HepG2 (cell line): ENCODE results near the gene OGT. TPM values are rescaled to one million over a fixed set of nuclear protein-coding genes. Genes with fewer than 3 reads are reported as not detected.
A peak's percentile ranks its signal among the peaks of the same experiment; 100 is the strongest.

Experiments used
- DNMT3B ChIP-seq: conservative IDR thresholded peaks from 2 replicates; pipeline ENCODE4 v1.6.1; 2016; ENCODE audit warnings: missing biosample characterization, control low read depth
- JUND ChIP-seq: sonication (generic); formaldehyde crosslinking; IDR thresholded peaks from 2 replicates; pipeline ENCODE4 v1.8.0; 2022; ENCODE audit warnings: mild to moderate bottlenecking, missing genetic modification reagents
- PTBP1 ChIP-seq: fragments of 200-400 bp; formaldehyde crosslinking; IDR thresholded peaks from 2 replicates; pipeline ENCODE4 v1.6.1; 2018; ENCODE audit warnings: low read length, low read depth; ENCODE audit not compliant: poor library complexity, severe bottlenecking
- SMAD3 ChIP-seq: sonication (generic); formaldehyde crosslinking; IDR thresholded peaks from 2 replicates; pipeline ENCODE4 v1.4.0; 2020; ENCODE audit warnings: missing genetic modification reagents
- TOE1 ChIP-seq: sonication (generic); formaldehyde crosslinking; IDR thresholded peaks from 2 replicates; pipeline ENCODE4 v1.4.0; 2020; ENCODE audit warnings: mild to moderate bottlenecking, missing genetic modification reagents
- TOPORS ChIP-seq: sonication (generic); formaldehyde crosslinking; IDR thresholded peaks from 2 replicates; pipeline ENCODE4 v1.8.0; 2023; ENCODE audit warnings: mild to moderate bottlenecking, missing genetic modification reagents
- ZBTB21 ChIP-seq: sonication (generic); formaldehyde crosslinking; IDR thresholded peaks from 2 replicates; pipeline ENCODE4 v1.4.0; 2020; ENCODE audit warnings: missing genetic modification reagents
- ZMAT5 ChIP-seq: sonication (generic); formaldehyde crosslinking; IDR thresholded peaks from 2 replicates; pipeline ENCODE4 v1.5.0; 2020; ENCODE audit warnings: mild to moderate bottlenecking, low read depth, missing genetic modification reagents, borderline replicate concordance
- ZMYM2 ChIP-seq: sonication (generic); formaldehyde crosslinking; IDR thresholded peaks from 2 replicates; pipeline ENCODE4 v1.8.0; 2022; ENCODE audit warnings: mild to moderate bottlenecking, missing genetic modification reagents
- ZNF414 ChIP-seq: sonication (generic); formaldehyde crosslinking; IDR thresholded peaks from 2 replicates; pipeline ENCODE4 v1.5.0; 2020; ENCODE audit warnings: missing genetic modification reagents
- ZNF501 ChIP-seq: sonication (generic); formaldehyde crosslinking; IDR thresholded peaks from 2 replicates; pipeline ENCODE4 v1.5.1; 2020; ENCODE audit warnings: mild to moderate bottlenecking, moderate library complexity, missing genetic modification reagents
- ZNF614 ChIP-seq: IDR thresholded peaks from 2 replicates; pipeline ENCODE4 v1.6.1; 2018; ENCODE audit warnings: missing biosample characterization, missing genetic modification reagents, inconsistent platforms, borderline replicate concordance
- ZNF746 ChIP-seq: sonication (generic); formaldehyde crosslinking; IDR thresholded peaks from 2 replicates; pipeline ENCODE4 v1.8.0; 2022; ENCODE audit warnings: mild to moderate bottlenecking, missing genetic modification reagents
- ZNF792 ChIP-seq: IDR thresholded peaks from 2 replicates; pipeline ENCODE4 v1.6.1; 2016
- ZNF83 ChIP-seq: sonication (generic); formaldehyde crosslinking; IDR thresholded peaks from 2 replicates; pipeline ENCODE4 v1.4.0; 2020; ENCODE audit warnings: missing genetic modification reagents, mild to moderate bottlenecking, borderline replicate concordance
- ZSCAN20 ChIP-seq: sonication (generic); formaldehyde crosslinking; IDR thresholded peaks from 2 replicates; pipeline ENCODE4 v1.4.0; 2020; ENCODE audit warnings: missing genetic modification reagents, mild to moderate bottlenecking, borderline replicate concordance
- polyA plus RNA-seq, 8 experiments: library from polyadenylated mRNA; depleted of rRNA in 3 of 8; stranded (reverse) in 7 of 8; unstranded in 1 of 8; fragments of >200 nt; fragmentation: Illumina TruSeq in 4 of 8; extraction: Trizol in 4 of 8; gene quantifications; 2 replicates each; pipeline versions ENCODE4 v1.2.1 to v1.2.3, GENCODE V29; 2011 to 2016; ENCODE audit warnings: low read depth in 4 of 8, missing spikeins in 1 of 8, mixed read lengths in 1 of 8; ENCODE audit not compliant: insufficient read depth in 1 of 8
- total RNA-seq, 5 experiments: library from RNA; depleted of rRNA; stranded (reverse); fragments of >200 nt; fragmentation: Illumina TruSeq; extraction: Trizol; gene quantifications; 2 replicates each; pipeline ENCODE4 v1.2.3, GENCODE V29; 2016; ENCODE audit warnings: low read depth in 1 of 5
- TF ChIP-seq, protein P1 (sequence below): sonication (generic); formaldehyde crosslinking; IDR thresholded peaks from 2 replicates; pipeline ENCODE4 v1.4.0; 2020; ENCODE audit warnings: mild to moderate bottlenecking, missing genetic modification reagents
- TF ChIP-seq, protein P2 (sequence below): sonication (generic); formaldehyde crosslinking; IDR thresholded peaks from 2 replicates; pipeline ENCODE4 v1.5.1; 2020; ENCODE audit warnings: missing genetic modification reagents, mild to moderate bottlenecking, borderline replicate concordance
- TF ChIP-seq, protein P3 (sequence below): sonication (generic); formaldehyde crosslinking; IDR thresholded peaks from 2 replicates; pipeline ENCODE4 v1.5.1; 2020; ENCODE audit warnings: mild to moderate bottlenecking, missing genetic modification reagents, borderline replicate concordance

OGT gene
- total and polyA plus RNA-seq, 2 of the 13 experiments (the other 11 are each of a cell fraction or from before 2014, with no cell fraction given), result 71.7 to 463 TPM

- TF ChIP-seq, protein P1, sequence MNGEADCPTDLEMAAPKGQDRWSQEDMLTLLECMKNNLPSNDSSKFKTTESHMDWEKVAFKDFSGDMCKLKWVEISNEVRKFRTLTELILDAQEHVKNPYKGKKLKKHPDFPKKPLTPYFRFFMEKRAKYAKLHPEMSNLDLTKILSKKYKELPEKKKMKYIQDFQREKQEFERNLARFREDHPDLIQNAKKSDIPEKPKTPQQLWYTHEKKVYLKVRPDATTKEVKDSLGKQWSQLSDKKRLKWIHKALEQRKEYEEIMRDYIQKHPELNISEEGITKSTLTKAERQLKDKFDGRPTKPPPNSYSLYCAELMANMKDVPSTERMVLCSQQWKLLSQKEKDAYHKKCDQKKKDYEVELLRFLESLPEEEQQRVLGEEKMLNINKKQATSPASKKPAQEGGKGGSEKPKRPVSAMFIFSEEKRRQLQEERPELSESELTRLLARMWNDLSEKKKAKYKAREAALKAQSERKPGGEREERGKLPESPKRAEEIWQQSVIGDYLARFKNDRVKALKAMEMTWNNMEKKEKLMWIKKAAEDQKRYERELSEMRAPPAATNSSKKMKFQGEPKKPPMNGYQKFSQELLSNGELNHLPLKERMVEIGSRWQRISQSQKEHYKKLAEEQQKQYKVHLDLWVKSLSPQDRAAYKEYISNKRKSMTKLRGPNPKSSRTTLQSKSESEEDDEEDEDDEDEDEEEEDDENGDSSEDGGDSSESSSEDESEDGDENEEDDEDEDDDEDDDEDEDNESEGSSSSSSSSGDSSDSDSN (CRISPR knock-in tag), result peak; percentile 75
- TF ChIP-seq DNMT3B (CRISPR knock-in tag), result no peak
- TF ChIP-seq ZNF792 (CRISPR knock-in tag), result no peak
- 0 out of 2 replicates have a peak, but pooled peaks have one; percentile 53 for TF ChIP-seq TOE1 (CRISPR knock-in tag)
- peak; percentile 65; the same call in 1 of the 2 replicates for TF ChIP-seq ZNF501 (CRISPR knock-in tag)
- TF ChIP-seq PTBP1, result no peak
- 0 out of 2 replicates have a peak, but pooled peaks have one; percentile 46 for TF ChIP-seq ZSCAN20 (CRISPR knock-in tag)
- TF ChIP-seq, protein P2, sequence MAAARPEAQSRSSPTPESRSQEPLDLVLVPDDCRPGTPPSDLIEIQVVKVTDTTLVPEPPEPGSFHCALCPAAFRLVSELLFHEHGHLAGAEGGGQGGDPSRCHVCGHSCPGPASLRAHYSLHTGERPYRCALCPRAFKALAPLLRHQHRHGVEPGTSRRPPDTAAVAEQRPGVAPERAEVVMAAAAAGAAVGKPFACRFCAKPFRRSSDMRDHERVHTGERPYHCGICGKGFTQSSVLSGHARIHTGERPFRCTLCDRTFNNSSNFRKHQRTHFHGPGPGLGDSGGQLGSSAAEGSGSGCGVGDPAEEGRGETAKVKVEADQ (CRISPR knock-in tag), result no peak
- TF ChIP-seq ZMAT5 (CRISPR knock-in tag), result no peak
- TF ChIP-seq, protein P3, sequence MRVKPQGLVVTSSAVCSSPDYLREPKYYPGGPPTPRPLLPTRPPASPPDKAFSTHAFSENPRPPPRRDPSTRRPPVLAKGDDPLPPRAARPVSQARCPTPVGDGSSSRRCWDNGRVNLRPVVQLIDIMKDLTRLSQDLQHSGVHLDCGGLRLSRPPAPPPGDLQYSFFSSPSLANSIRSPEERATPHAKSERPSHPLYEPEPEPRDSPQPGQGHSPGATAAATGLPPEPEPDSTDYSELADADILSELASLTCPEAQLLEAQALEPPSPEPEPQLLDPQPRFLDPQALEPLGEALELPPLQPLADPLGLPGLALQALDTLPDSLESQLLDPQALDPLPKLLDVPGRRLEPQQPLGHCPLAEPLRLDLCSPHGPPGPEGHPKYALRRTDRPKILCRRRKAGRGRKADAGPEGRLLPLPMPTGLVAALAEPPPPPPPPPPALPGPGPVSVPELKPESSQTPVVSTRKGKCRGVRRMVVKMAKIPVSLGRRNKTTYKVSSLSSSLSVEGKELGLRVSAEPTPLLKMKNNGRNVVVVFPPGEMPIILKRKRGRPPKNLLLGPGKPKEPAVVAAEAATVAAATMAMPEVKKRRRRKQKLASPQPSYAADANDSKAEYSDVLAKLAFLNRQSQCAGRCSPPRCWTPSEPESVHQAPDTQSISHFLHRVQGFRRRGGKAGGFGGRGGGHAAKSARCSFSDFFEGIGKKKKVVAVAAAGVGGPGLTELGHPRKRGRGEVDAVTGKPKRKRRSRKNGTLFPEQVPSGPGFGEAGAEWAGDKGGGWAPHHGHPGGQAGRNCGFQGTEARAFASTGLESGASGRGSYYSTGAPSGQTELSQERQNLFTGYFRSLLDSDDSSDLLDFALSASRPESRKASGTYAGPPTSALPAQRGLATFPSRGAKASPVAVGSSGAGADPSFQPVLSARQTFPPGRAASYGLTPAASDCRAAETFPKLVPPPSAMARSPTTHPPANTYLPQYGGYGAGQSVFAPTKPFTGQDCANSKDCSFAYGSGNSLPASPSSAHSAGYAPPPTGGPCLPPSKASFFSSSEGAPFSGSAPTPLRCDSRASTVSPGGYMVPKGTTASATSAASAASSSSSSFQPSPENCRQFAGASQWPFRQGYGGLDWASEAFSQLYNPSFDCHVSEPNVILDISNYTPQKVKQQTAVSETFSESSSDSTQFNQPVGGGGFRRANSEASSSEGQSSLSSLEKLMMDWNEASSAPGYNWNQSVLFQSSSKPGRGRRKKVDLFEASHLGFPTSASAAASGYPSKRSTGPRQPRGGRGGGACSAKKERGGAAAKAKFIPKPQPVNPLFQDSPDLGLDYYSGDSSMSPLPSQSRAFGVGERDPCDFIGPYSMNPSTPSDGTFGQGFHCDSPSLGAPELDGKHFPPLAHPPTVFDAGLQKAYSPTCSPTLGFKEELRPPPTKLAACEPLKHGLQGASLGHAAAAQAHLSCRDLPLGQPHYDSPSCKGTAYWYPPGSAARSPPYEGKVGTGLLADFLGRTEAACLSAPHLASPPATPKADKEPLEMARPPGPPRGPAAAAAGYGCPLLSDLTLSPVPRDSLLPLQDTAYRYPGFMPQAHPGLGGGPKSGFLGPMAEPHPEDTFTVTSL, result no peak
- peak; percentile 78 for TF ChIP-seq ZNF414 (CRISPR knock-in tag)
- no peak for TF ChIP-seq TOPORS (CRISPR knock-in tag)
- no peak for TF ChIP-seq ZBTB21 (CRISPR knock-in tag)
- TF ChIP-seq ZMYM2 (CRISPR knock-in tag), result no peak
- TF ChIP-seq JUND, result no peak
- TF ChIP-seq ZNF83, result no peak
- TF ChIP-seq SMAD3, result peak; percentile 64; the same call in 1 of the 2 replicates
- TF ChIP-seq ZNF614 (CRISPR knock-in tag), result peak; percentile 77; the same call in 1 of the 2 replicates
- no peak for TF ChIP-seq ZNF746 (CRISPR knock-in tag)
Measured at GRCh38 chrX:71532753-71533425, at the start of gene OGT (continued).
